GM21825 (cell line): ENCODE results near the gene IGF2.

Experiments used
- ATAC-seq: cut with Tn5 transposase; IDR thresholded peaks from one replicate; pipeline ENCODE4 v1.9.1; 2021; ENCODE audit warnings: mild to moderate bottlenecking, moderate library complexity; ENCODE audit not compliant: unreplicated experiment

IGF2 gene

DNA sequence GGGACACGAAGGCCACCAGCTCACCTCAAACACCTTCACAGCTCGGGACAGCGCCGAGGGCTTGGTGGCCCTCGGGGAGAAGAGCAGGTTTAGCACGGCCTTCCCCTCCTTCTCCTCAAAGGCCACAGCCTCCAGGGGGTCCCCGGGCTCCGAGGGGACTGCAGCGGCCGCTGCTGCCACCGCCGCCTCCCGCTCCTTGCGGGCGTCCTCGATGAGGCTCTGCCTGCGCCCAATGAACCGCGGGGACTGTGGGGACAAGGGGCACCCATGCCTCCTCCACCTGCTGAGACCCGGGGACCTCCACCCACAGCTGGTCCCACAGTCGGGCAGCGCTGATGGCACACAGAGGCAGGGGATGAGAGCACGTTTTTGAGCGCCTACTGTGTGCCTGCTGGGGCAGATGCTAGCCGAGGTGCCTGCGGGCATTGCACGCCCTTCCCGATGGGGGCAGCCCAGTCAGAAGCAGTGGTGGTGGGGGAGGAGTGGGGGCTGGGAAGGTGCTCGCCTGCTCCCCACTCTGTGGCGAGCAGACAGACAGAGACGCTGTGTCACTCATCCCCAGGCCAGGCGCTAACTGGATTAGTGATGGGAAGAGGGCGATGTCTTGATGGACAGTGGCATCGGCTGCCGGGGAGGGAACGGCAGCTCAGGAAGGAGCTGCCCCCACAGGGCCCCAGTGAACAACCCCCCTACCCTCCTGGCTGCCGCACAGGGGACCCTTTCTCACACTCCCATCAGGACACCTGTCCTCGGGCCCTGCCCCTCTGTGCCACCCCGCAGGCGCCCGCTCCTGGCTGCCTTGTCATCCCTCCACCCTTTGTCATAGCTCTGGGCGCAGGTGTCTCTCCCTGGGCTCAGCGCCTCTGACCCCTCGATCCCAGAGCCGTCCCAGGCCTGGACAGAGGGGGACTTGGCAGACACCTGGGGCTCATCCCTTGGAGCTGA lies 30.7 kb upstream of the IGF2 start:
- no peak for ATAC-seq

DNA sequence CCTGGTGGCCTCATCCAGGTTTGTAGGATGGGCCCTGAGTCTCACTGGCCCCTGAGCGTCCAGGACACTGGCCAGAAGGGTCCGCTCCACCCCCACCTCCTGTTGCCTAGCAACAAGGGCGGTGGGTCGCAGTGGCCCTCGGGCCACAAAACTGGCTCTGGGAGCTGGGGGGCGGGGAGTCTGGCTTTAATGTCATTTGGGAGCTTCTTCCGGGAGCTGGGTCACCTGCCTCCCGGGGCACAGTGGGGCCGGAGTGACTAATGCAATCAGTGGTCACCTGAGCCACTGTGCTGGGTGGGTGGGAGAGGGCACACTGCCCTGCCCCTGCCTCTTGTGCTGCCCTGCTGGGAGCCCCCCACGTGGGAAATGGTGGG lies 29.8 kb upstream of the IGF2 start:
- ATAC-seq: no peak

DNA sequence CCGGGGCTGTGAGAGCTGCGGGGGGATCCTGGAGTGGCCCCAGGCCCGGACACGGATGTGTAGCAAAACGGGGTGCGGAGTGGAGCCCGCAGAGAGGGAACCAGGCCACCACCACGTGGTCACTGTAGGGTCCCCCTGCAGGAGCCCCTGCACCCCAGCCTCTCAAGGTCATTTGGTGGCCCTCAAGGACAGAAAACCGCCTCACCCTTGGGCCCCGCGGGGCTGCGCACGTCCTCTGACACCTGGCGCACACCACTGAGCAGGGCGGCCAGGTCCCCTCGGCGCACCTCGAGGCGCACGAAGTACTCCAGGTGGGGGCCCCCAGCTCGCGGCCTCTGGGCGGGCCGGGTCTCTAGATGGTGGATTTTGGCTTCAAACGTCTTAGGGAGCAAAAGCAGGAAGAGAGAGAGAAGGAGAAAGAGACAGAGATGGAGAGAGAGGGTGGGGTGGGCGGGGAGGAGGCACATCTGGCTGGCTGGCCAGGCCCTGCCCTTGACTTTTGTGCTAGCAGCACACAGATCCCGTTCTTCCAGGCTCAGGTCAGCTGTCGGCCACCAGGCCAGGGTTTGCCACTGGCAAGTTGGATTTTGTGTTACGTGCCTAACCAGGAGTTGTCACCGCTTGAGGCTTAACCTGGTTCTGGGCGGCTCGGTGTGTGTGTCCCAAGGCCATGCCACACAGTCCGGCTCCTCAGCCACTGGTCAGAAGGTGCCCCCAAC lies 29.3 kb upstream of the IGF2 start:
- no peak for ATAC-seq

DNA sequence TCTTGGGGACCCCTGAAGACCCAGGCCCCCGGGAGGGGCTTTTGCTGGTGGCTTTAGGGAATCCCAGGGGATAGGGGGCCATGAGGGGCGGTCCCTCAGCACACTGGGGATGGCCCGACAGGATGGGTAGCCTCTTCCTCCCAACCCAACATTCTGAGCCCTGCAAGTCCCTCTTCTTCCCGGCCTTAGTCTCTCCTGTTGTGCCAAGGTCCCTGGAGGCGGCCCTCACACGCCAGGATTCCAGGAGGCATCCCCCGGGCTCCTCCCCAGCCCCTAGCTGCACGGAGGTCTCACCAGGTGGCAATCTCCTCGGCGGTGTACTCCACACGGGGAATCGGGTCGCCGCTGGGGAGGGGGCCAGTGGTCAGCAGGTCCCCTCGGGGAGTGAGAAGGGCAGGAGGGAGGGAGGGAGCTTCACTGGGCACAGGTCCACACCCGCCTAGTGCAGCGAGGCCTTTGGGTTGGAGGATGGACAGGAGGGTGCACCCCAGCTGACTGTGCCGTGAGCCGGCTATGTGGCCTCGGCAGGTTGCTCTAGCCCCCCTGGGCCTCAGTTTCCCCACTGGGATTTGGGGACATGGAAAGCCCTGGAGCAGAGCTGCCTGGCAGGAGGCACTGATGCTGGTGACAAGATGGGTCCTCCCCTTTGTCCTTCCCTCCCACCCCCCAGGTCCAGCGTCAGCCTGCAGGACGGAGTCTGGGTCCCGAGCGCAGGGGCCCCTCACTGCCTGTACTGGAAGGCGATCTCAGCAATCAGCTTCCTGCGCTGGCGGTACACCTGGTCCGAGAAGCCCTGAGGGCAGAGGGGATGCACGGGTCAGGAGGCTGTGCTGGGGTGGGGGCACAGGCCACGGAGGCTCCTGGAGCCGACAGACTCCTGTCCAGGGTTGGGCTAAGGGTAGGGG lies 28.2 kb upstream of the IGF2 start:
- no peak for ATAC-seq

DNA sequence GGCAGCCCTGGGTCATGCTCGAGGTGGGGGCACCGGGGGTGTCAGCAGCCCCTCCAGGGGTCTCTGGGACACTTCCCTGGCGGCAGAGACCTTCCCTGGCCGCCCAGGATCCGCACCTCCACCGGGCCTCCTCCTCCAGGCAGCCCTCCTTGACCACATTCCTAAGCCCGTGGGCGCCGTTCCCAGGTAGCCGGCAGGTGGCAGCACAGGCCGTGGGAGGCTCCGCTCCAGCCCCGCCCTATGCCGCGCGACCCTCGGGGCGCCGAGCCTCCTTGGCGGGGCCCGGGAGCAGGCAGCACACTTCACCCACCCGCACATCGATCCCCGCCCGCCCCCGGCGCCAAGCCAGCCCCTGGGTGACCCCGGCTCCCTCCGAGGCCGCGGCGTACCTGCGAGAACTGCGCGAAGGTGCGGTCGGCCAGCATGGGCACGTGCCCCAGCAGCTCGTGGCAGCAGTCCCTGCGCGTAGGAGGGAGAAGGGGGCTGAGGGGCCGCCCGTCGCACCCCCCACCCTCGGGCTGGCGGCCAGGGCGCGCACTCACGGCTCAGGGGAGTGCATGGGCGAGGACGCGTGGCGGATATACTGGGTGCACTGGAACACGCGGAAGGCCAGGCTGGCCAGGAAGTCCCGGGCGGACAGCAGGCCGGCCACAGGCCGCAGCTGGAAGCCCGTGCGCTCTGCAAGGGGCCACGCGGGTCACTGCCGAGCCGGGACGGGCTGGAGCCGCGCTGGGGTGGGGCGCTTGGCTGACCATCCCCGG lies 27.1 kb upstream of the IGF2 start:
- ATAC-seq: no peak

DNA sequence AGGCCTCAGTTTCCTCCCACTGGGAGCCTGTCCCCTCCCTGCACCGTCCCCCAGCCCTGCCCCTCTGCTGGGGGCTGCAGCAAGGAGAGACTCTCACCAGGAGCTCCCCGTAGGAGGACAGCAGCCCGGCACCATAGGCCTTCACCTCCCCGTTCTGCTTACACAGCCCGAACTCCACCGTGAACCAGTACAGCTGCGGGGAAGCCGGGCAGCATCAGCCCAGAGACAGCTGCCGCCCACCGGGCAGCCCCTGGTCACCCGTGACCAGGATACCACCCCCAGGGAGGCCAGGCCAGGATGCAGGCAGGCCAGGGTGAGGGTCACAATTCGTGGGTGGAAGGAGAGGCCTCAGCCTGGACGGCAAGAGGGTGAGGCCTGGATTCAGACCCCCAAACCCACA lies 26.4 kb upstream of the IGF2 start:
- ATAC-seq: no peak

DNA sequence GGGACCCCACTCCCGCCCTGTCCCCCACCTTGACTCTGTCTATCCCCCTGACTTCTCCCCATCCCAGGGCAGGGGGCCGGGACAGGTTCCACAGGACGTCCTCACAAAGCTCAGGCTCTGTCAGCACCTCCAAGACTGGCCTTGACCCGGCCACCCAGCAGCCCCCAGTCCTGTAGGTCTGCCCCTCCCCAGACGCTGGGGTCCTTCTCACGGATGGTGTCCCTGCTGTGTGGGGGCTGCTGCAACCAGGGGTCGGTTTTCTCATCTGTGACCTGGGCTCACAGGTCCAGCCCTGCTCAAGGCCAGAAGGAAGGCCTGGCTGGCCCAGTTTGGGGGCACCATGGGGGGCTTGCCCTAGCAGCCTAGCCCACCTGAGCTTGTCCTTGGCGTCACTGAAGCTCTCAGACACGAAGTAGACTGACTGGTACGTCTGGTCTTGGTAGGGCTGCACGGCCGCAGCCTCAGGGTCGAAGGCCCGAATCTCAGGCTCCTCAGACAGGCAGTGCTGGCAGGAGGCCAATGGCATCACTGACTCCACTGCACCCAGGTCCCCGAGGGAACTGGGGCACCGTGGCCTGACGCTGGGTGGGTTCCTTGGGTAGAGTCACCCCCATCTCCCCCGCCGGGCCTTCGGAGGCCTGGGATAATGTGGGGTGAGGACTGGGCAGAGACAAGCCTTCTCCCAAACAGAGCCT lies 25.8 kb upstream of the IGF2 start:
- ATAC-seq: no peak

DNA sequence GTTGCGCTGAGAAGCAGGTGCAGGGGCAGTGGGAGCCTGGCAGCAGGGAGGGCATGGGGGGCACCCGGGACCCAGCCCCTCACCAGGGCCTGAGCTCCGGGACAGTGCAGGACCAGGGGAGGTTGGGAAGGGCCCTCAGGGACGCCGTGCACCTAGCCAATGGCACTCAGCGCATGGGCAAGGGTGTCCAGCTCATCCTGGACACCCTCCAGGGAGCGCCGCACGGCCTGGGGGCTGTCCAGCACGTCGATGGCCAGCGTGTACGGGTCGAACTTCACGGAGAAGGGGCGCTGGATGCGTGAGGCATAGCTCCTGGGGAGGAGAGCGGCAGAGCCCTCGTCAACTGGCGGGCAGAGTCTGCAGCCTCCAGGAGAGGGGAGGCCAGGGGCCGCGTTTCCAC lies 24.9 kb upstream of the IGF2 start:
- ATAC-seq: no peak

DNA sequence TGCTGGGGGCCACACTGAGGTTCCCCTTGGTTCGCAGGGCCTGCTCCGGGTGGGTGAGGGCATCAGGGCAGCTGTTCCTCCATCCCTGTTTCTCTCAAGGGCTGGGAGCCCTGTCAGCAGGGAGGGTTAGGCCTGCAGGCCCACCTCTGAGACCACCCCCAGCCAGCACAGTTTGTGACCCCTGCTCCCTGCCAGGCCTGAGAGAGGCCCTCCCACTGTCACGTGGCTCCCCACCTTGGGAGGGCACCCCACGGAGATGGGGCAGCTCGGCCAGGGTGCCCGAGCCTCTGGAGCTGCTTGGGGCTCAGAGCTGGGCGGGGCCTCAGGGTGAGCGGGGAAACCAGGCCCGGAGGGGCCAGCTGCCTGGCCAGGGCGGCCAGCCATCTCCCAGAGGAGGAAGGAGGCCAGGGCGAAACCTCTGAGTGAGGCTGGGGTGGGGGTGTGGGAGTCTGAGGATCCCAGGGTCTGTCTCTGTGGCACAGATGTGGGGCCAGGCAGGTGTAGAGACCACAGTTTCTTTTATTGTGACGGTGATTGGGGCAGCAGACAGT lies 24.3 kb upstream of the IGF2 start:
- no peak for ATAC-seq

DNA sequence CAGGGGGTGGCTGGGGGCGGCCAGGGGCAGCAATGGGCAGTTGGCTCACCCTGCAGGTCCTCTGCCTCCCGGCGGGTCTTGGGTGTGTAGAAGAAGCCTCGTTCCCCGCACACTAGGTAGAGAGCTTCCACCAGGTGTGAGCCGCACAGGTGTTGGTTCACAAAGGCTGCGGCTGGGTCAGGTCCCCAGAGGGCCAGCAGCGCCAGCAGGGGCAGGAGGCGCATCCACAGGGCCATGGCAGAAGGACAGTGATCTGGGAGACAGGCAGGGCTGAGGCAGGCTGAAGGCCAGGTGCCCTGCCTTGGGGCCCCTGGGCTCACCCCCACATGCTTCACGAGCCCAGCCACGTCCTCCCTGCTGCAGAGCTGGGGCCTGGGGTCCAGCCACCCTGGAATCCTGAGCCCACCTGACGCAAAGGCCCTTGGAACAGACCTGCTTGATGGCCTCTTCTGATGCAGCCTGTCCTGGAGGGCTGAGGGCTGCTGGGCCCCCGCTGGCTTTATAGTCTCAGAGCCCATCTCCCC lies 21.6 kb upstream of the IGF2 start, which contains the start of gene INS:
INS (minus strand) TSS at position 474 of the 524 bp plus-strand sequence; CDS start at position 236, 238 bp downstream.
- no peak for ATAC-seq

DNA sequence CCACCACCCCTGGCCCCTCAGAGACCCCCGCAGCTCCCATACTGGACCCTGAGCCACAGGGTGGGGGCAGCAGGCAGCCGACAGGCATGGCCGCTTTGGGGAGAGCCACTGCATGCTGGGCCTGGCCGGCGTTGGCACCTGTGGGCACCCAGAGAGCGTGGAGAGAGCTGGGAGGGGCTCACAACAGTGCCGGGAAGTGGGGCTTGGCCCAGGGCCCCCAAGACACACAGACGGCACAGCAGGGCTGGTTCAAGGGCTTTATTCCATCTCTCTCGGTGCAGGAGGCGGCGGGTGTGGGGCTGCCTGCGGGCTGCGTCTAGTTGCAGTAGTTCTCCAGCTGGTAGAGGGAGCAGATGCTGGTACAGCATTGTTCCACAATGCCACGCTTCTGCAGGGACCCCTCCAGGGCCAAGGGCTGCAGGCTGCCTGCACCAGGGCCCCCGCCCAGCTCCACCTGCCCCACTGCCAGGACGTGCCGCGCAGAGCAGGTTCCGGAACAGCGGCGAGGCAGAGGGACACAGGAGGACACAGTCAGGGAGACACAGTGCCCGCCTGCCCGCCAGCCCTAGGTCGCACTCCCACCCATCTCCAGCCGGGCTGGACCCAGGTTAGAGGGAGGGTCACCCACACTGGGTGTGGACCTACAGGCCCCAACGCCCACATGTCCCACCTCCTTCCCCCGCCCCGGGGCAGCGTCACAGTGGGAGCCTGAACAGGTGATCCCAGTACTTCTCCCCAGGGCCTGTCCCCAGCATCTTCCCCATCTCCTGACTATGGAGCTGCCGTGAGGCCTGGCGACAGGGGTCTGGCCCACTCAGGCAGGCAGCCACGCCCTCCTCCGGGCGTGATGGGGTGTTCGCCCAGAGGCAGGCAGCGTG lies 20.6 kb upstream of the IGF2 start:
- ATAC-seq: no peak

DNA sequence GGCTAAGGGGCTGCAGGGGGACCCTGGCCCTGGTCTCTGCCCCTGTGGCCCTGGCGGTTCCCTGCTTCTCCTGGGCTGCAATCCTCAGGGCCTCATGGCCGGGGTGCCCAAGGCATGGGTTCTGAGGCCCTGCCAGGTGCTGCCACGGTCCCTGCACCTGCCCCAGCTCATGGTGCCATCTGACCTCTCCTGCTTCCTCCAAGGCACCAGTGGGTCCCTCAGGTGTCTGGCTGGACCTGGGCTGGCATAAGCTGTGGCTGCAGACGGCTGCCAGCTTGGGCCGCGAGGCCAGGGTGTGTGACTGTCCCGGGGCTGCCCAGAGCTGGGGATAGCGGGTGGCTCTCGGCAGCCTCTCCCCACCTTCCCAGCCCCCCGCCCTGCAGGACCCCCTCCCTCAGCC lies 19.8 kb upstream of the IGF2 start:
- ATAC-seq: no peak

DNA sequence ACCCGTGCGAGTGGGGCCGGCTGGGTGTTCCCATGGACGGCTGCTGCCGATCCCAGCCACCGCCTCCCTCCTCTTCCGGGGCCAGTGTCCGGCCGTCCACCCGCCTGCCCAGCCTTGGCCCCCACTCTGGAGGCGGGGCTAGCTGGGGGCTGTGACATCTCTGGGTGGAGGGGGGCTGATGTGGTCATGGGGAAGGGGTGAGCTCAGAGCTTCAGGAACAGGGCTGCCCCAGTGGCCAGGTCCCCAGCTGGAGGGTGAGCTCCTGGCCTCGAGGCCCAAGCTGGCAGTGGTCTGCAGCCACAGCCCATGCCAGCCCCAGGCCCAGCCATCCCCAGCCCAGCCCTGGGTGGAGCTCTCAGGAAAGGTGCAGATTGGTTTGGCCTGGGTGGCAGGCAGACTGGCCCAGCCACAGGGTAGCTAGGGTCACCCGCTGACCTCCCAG lies 19.1 kb upstream of the IGF2 start:
- ATAC-seq: no peak

DNA sequence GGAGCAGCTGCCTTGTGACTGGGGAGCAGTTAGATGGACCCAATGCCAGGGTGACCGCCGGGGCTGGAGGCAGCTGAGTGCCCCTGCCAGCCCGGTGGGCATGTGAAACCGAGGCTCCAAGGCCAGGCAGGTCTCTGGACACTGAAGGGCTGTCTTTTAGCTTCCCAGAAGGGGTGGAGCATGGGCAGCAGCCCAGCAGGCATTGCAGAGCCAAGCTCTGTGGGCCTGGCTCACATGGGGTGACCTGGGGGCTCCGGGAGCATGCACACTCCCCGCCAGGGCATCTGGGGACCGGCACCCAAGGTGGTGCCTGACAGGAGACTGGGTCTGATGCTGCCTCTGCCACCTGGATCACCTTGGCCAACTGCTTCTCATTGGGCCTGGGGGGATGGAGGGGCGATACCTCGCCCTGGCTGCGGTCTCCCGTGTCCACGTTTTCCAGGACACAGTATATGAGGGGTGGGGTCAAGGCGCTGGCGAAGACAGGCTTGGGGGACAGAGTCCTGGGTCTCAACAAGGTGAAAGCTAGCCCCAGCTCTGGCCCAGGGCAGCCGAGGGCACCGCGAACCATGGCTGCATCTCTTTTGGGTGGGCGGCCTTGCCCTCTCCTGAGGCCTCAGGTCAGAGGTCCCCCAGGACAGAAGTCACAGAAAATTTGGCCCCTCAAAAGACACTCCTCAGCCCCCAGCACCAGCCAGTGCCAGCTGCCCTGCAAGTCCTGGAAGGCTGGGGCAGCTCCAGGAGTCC lies 18.3 kb upstream of the IGF2 start:
- no peak for ATAC-seq

DNA sequence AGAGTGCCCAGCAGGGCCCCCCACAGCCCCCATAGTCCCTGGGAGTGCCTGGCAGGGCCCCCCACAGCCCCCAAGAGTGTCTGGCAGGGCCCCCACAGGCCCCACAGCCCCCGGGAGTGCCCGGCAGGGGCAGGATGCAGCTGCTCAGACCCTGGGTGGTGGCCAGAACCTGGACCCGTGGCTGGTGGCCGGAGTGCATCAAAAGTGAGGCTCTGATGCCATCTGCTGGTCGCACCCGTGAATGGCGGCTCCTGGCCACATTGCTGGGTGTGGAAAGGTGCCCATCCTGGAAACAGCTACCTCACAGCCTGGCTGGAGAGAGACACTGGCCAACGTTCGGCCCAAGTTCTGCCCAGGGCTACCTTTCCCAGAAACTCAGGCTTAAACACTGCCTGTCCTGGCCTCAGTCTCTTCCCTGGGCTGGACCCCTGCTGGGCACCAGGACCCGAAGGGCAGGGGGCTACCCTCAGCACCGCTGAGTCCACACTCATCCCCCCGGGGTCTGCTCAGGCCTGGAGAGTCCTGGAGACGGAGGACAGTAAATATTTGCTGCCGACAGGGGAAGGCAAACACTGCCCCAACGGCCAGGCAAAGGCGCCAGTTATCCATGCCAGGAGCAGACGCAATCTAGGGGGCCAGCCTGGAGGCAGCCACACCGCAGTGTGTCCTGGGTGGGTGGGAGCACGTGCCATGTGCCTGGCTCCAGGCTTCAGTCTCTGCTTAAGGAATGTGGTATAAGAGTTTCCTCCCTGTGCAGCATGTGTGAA lies 17.4 kb upstream of the IGF2 start:
- no peak for ATAC-seq

DNA sequence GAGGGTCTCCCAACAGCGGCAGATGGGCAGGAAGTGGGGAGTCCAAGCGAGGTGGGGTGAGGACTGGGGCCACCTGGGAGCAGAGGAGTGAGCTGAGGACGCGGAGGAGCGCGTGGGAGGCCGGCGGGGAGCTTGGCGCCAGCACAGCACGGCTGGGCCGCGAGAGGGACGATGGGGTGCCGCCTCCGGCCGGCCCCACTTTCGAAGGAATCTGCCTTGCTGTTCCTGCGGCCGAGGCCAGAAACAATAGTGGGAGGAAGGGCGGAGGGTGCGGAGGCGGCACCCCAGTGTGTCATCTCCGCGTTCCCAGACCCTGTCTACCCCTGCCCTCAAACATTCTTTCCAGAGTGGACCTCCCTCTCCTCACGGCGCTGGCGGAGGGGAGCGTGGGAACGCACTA lies 16.3 kb upstream of the IGF2 start:
- ATAC-seq: no peak

DNA sequence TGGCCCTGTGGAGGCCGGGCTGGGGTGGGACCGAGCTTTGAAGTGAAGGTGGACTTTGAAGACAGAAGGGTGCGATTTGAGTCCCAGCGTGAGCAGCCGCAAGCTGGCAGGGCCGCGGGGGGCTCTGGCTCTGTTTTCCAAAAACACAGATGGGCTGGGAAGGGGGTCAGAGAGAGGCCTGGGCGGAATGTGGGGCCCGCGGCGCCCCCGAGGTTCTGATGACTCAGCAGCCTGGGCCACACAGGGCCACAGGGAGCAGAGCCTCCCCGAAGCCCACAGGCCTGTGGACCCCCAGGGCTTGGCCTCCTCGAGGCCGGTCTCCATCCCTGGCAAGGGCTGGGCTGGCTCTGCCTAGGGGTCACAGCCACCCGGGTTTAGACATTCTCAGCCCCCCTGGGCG lies 15.7 kb upstream of the IGF2 start:
- no peak for ATAC-seq
